22Rv1 (cell line): ENCODE data around the gene MNX1.

Experiments
- H3K27ac ChIP-seq: fragments of 450-650 bp; 2 replicates; pipeline ENCODE4 v1.5.1; 2017
- CTCF ChIP-seq: fragments of 450-650 bp; IDR thresholded peaks from 2 replicates; pipeline ENCODE4 v1.5.1; 2017; ENCODE audit warnings: mild to moderate bottlenecking
- ZFX ChIP-seq: fragments of 450-650 bp; IDR thresholded peaks from 2 replicates; pipeline ENCODE4 v1.6.1; 2017; ENCODE audit warnings: antibody characterized with exemption, borderline replicate concordance

The MNX1 gene

GRCh38 chr7:156962145-156962544 is 48.3 kb downstream of the MNX1 start:
- TF ChIP-seq ZFX (no peak), CTCF (no peak)
- H3K27ac ChIP-seq: no peak overlapping the region

GRCh38 chr7:156956727-156957126 is 53.7 kb downstream of the MNX1 start:
- no peak for TF ChIP-seq ZFX
- no peak for TF ChIP-seq CTCF
- no peak overlapping the region for H3K27ac ChIP-seq

GRCh38 chr7:156954941-156955340 is 55.5 kb downstream of the MNX1 start:
- no peak overlapping the region for H3K27ac ChIP-seq
- TF ChIP-seq CTCF: no peak
- TF ChIP-seq ZFX: no peak
